GM19372 (cell line): ENCODE data around the gene KIF18B.

Source experiments
- ATAC-seq: cut with Tn5 transposase; IDR thresholded peaks from one replicate; pipeline ENCODE4 v1.9.1; 2021; ENCODE audit warnings: mild to moderate bottlenecking, low read depth, moderate library complexity; ENCODE audit not compliant: unreplicated experiment

The KIF18B gene

GRCh38 chr17:44941712-44942331 is 5.8 kb downstream of the KIF18B start:
- ATAC-seq = no peak

DNA sequence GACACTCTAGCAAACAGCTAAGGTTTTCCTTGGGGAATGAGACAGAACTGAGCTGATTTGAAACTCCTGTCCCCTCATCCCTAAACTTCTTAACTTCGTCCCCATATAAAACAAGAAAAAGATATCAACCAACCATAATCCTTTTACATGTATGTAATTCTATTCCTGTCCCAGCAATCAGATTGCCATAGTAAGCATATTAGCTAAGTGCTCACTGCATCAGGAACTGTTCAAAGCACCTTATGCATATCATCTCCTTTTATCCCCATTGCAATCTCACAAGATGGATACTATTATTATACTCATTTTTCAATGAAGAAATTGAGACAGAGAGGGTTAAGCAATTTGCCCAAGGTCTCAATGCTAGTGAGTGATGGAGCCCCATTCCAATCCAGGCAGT is 6.8 kb downstream of the KIF18B start:
- no peak for ATAC-seq

DNA sequence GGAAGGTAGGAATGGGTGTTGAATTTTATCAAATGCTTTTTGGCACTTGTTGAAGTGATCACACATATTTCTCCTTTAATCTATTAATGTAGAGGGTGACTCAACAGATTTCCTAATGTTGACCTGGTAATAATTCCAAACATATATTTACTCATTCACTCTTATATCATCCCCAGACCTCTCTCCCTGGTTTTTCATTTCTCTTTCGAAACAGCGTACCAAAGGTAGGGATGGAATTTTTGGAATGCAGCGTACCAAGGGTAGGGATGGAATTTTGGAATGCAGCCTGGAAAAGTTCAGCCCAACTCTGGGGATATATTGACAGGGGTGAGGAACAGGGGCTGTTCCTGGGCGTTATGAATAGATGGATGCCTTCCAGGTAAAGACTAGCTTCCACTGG is 7.3 kb downstream of the KIF18B start:
- no peak for ATAC-seq

DNA sequence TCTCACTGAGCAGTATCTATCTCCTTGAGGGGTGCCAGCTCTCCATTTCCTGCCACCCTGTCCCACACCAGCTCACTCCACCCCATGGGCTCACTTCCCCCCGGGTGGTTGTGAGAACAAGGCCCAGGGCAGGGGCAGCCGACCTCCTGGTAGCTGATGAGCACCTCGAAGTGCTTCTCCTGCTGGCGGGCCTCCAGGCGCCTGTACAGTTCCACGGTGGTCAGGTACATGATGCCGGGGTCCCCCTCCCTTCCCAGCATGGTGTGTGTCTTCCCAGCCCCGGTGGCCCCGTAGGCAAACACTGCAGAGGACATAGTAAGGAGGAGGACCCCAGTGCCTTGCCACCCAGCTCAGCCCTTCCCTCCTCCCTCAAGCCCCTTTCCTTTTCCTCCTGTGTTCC is 12.5 kb downstream of the KIF18B start:
- ATAC-seq = no peak

- ATAC-seq = no peak
These were observed 12.8 kb downstream of the KIF18B start for GRCh38 chr17:44934745-44935105.

- no peak for ATAC-seq
These were observed 13.5 kb downstream of the KIF18B start for GRCh38 chr17:44933824-44934744.

DNA sequence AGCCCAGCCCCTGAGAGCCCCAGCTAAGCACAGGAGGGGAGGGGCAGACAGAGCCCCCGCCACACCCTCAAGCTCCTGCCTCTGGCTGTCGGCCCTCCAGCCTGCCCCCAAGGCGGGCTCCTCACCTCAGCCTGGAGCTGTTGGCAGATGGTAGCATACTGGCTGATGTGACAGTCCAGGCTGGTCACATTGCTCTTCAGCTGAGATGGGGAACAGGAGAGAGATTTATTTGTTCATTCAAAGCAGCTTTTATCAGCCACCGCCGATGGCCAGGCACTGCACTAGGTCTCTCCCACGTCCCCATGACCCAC is 14.8 kb downstream of the KIF18B start:
- no peak for ATAC-seq

GRCh38 chr17:44932096-44932786 is 15.3 kb downstream of the KIF18B start:
- ATAC-seq = no peak

DNA sequence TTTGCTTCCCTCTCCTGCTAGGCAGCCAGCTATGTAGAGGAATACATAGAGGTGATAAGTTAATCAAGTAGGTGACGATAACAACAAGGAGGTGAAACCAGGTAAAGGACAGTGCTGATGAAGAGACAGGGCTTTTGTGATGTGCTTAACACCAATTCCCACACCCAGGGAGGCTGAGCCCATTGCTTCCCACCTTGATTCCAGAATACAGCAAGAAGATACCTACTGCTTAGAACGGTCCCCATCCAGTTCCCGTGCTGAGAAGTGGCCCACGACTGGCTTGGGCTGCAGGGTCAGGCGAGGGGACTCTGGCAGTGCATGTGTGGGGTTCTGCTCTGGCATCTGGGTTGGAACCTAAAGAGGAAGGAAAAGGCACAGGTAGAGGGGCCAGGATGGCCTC is 16.2 kb downstream of the KIF18B start:
- no peak for ATAC-seq

GRCh38 chr17:44930667-44931066 is 16.9 kb downstream of the KIF18B start:
- no peak for ATAC-seq

- ATAC-seq = no peak
These were observed 18.4 kb downstream of the KIF18B start for GRCh38 chr17:44928950-44929720.

DNA sequence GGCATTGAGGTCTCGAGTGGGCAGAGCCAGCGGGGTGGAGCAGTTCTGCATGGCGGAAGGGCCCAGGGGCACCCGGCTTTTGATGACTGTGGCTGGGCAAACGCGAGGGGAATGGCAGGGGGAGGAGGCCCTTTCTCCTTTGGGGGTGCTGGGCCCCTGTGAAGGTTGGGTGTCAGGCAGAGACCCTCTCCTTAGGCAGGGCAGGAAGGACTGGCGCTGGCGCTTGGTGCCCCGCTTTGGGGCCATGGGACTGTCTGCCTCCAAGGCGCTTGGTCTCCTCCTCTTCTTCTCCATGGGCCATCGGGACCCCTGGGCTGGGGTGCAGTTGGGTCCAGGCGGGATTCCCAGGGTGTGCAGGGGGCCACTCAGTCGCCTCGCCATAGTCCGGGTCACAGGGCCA is 19.4 kb downstream of the KIF18B start:
- ATAC-seq = no peak

DNA sequence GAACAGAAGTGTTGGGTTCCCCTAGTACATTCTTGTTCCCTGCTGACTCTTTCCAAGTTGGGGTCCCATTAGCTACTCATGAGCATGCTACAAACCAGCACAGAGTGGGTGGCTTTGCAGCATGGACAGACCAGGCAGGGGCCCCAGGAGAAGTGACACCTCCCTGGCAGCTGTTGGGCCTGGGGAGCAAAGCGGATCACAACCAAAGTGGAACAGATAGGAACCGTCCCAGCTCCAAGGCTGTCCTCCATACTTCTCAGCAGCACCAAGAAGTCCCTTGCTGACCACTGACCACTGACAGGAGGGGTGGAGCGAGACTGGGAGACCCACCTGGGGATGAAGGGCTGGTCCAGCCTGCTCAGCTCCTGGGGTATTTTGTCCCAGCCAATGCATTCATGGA is 19.9 kb downstream of the KIF18B start:
- no peak for ATAC-seq

DNA sequence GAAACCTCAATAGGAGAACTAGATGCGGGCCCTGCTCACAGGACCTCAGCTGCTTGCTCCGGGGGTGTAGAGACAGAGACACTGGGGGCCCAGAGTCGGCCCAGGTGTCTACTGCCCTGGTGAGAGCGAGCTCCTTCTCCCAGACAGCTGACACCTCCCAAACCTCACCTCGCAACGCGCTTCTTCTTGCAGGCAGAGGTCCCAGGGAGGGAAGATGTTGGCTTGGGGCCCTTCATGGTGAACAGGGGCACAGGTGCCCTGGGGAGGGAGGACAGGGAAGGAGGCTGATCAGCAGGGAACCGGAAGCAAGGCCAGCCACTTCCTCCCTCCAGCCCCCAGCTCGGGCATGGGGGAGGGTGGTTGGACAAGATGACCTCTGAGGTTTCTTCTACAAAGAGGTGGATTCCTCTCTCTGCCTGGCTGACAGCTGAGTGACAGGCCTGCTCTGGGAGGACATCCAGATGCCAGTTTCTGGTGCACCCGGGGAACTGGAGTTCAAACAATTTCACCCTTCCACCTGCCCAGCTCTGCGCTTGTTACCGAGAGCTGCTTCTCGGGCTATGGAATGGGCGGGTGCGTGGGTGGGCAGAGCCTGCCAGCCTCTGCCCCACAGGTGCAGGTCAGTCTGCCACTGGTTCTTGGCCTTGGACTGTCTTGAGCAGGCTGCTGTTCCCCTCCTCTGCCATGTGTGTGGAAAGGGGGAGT is 20.6 kb downstream of the KIF18B start:
- no peak for ATAC-seq

DNA sequence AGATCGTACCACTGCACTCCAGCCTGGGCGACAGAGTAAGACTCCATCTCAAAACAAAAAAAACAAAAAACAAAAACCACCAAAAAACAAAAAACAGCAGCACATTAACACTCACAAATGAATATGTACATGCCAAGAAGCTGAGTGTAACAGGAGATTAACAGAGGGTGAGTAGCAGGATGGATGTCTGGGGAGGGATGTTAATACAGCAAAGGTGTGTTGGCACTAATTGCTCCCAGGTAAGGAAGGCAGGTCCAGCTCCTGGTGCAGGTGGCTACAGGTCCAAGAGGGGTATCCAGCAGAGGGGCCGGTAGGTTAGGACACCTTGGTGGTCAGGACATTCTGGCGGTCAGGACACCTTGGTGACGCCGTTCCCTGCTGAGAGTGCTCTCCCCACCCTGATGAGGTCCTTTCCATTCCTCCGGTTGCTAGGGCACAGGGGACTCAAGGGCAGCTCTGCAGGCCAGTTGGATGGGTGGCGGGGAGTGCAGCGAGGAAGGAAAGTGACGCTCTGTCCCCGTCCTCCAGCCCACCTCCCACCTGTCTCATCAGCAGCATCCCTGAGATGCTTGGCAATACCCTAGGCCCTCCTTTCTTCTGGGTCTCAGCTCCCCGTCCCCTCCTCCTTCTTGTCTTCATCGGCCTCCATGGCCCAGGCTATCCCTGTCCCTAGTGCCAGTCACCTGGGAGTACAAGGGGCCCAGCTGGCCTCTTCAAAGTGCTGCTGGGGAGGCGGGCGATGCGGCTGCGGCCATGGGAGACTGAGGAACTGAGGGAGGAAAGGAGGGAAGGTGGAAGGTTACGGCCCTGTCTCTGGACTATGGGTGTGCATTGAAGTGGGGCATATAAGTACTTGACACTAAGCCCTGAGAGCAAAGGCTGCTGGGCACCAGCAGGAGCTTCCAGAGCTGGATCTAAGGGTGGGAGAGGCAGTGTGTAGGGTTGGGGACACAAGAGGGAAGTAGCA is 21.6 kb downstream of the KIF18B start:
- ATAC-seq = no peak

- no peak for ATAC-seq
These were observed 23.4 kb downstream of the KIF18B start for GRCh38 chr17:44924107-44924544.

DNA sequence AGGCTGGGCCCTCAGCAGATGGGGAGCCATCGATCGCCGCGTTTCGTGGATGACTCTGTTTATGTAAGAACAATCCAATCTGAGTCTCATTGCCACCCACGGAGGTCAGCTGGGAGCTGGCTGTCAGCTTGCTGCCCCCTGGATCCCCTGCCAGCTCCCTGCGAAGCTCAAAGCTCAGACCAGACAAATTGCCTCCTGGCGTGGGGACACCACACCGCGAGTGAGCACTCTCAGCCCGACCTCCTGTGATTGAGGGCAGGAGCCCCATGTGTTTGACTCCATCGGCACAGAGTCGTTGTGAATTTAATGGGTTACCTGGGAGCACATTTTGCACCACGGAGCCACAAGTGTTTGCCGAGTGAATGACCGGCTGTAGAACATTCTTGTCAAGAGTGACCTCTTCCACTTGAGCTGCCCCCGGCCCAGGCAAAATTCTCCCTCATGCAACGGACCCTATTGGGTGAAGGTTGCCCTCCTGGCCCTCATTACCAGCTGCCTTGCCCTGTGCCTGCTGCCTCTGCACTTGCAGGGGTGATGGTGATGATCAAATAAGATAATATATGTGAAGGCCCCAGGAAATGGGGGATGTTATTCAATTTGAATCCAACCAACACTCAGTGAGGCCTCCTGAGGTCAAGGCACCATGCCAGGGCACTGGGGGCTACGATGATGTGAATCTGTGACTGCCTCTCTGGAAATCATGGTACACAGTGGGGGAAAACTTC is 24.7 kb downstream of the KIF18B start:
- ATAC-seq = no peak

- no peak for ATAC-seq
These were observed 25.4 kb downstream of the KIF18B start for GRCh38 chr17:44922136-44922535.
